Duodenal mucosa (tissue), 2 donors: ENCODE data around the gene CHAT.

Experiments used
- H3K27ac ChIP-seq: one replicate; pipeline ENCODE4 v1.7.0; 2013; ENCODE audit warnings: low read depth, low read length
- H3K27me3 ChIP-seq, 2 donors: one replicate each; pipeline ENCODE4 v1.7.0; 2013; ENCODE audit warnings: low read length in 2 of 2, control low read depth in 1 of 2; ENCODE audit not compliant: insufficient read depth in 2 of 2, control insufficient read depth in 1 of 2
- H3K36me3 ChIP-seq, 2 donors: one replicate each; pipeline ENCODE4 v1.7.0; 2013; ENCODE audit warnings: low read length in 2 of 2, control low read depth in 1 of 2; ENCODE audit not compliant: insufficient read depth in 2 of 2, control insufficient read depth in 1 of 2
- H3K4me1 ChIP-seq, 2 donors: one replicate each; pipeline ENCODE4 v1.7.0; 2013; ENCODE audit warnings: low read length in 2 of 2, control low read depth in 1 of 2; ENCODE audit not compliant: insufficient read depth in 2 of 2, control insufficient read depth in 1 of 2
- H3K4me3 ChIP-seq, 2 donors: one replicate each; pipeline ENCODE4 v1.7.0; 2013; ENCODE audit warnings: low read length in 2 of 2, low read depth in 1 of 2
- H3K9ac ChIP-seq, 2 donors: one replicate each; pipeline ENCODE4 v1.7.0; 2013; ENCODE audit warnings: low read length in 2 of 2, low read depth in 1 of 2
- H3K9me3 ChIP-seq, 2 donors: one replicate each; pipeline ENCODE4 v1.7.0; 2013; ENCODE audit warnings: low read length in 2 of 2, control low read depth in 1 of 2; ENCODE audit not compliant: control insufficient read depth in 1 of 2

CHAT gene

DNA sequence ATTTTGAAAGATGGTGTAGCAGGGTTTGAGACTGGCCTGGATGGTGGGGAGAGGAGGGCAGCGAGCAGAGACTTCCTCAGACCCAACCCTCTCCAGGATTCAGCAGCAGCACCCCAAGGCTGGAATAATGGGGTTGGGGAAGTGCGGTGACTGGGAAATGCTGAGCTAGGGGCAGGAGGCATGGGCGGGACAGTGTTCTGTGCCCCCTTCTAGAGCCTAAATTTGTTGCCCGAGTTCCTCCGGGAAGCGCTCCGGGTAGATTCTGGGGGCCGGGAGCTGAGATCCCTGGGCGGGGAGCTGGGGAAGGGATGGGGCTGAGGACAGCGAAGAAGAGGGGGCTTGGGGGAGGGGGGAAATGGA is at the start of gene CHAT:
CHAT (plus strand) TSS at position 156 of the 360 bp plus-strand sequence; CDS start at position 309, 153 bp downstream.
- H3K4me1 ChIP-seq = no peaks in the 10 kb centered on the region
- no peak within 1 kb of the TSS for H3K4me3 ChIP-seq
- no peaks in the 10 kb centered on the region for H3K36me3 ChIP-seq
- no peak within 1 kb of the TSS for H3K27ac ChIP-seq
- peaks cover 64 to 71% of the 10 kb centered on the region in 2 donors for H3K27me3 ChIP-seq
- no peaks in the 10 kb centered on the region for H3K9me3 ChIP-seq
- H3K9ac ChIP-seq = no peak within 1 kb of the TSS

DNA sequence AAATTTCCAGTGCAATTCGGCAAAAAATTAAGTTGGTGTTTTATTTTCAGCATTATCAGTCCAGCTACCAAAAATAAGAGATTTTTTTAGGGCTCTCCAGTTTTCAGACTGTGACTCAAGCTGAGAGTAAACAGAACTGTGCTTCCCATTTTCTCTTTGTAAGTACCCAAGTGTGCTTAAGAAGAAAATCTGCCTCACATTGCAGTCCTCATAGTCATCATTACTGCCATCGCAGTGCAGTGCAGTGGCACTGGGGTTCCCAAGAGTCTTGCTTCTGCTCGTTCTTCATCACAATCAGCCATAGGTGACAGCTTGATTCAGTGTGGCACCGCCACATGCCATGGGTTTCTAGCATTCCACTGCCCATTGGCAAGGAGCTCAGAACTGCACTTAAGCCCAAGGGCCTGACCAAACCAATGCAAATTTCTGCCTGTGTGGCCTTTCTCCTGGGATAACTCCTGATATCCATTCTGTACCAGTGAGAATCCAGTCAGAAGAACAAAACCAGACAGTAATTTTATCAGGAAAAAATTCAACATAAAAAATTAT is 49.3 kb upstream of the CHAT start:
- Histone ChIP-seq H3K4me3 (no peak overlapping the region), H3K27me3 (peaks cover 3 to 4% of the 10 kb centered on the region in 2 donors), H3K9ac (no peak overlapping the region), H3K4me1 (no peaks in the 10 kb centered on the region), H3K36me3 (no peaks in the 10 kb centered on the region), H3K27ac (no peak overlapping the region), H3K9me3 (no peaks in the 10 kb centered on the region)

DNA sequence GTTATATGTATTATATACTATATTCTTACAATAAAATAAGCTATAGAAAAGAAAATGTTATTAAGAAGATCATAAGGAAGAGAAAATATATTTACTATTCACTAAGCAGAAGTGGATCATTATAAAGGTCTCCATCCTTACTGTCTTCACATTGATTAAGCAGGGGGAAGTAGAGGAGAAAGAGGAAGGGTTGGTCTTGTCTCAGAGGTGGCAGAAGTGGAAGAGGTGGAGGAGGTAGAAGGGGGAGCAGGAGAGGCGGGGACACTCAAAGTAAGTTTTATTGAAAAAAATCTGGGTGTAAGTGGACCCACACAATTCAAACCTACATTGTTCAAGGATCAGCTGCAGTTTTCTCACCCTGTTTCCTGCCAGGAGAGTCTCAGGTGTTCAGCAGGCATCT is 46.0 kb upstream of the CHAT start:
- no peak overlapping the region for H3K4me3 ChIP-seq
- no peaks in the 10 kb centered on the region for H3K9me3 ChIP-seq
- no peaks in the 10 kb centered on the region for H3K4me1 ChIP-seq
- H3K27ac ChIP-seq = no peak overlapping the region
- H3K9ac ChIP-seq = no peak overlapping the region
- H3K27me3 ChIP-seq = peaks cover 3 to 6% of the 10 kb centered on the region in 2 donors
- no peaks in the 10 kb centered on the region for H3K36me3 ChIP-seq

DNA sequence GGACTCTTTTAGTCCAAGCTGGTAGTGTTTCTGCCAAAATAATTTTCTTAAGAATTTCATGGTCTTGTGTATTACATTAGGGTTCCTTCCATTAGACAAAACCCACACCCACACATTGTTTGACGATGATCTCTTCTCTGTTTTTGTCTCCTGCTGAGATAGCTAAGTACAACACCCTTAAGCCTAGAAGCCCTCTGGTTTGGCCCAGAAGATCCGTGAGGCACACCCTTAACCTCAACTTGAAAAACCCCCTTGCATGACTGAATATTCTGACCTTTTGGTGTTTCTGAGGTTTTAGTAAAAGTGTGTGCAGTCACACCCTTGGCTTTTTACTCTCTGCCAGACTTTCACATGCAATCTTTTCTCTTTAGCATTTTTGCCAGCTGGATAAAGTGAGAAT is 45.6 kb upstream of the CHAT start:
- no peaks in the 10 kb centered on the region for H3K4me1 ChIP-seq
- no peaks in the 10 kb centered on the region for H3K9me3 ChIP-seq
- H3K27me3 ChIP-seq = peaks cover 4 to 6% of the 10 kb centered on the region in 2 donors
- H3K27ac ChIP-seq = no peak overlapping the region
- no peaks in the 10 kb centered on the region for H3K36me3 ChIP-seq
- no peak overlapping the region for H3K4me3 ChIP-seq
- H3K9ac ChIP-seq = no peak overlapping the region

DNA sequence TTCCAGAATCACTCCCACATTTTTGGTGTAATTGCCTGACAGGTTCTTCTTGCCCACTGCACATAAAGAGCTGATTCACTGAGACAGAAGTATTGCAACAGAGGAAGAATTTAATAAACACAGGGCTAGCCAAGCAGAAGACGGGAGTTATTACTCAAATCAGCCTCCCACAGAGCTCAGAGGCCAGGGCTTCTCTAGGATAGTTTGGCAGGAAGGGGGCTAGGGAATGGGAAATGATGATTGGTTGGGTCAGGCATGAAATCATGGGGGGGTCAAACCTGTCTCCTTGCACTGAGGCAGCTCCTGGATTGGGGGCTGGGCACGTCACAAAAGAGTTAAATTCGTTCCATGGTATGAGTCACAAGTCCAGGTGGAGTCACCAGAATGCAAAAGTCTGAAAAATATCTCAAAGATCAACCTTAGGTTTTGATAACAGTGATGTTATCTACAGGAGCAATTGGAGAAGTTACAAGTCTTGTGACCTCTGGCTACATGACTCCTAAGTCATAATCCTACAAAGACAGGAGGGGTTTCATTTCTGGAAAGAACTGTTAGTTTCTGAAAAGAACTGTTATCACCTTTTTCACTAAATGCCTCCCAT is 44.7 kb upstream of the CHAT start:
- Histone ChIP-seq H3K9me3 (no peaks in the 10 kb centered on the region), H3K36me3 (no peaks in the 10 kb centered on the region), H3K9ac (no peak overlapping the region), H3K27ac (no peak overlapping the region), H3K27me3 (peaks cover 3 to 4% of the 10 kb centered on the region in 2 donors), H3K4me3 (no peak overlapping the region), H3K4me1 (no peaks in the 10 kb centered on the region)

GRCh38 chr10:49571388-49571787 is 42.4 kb upstream of the CHAT start:
- no peak overlapping the region for H3K4me3 ChIP-seq
- no peaks in the 10 kb centered on the region for H3K4me1 ChIP-seq
- no peaks in the 10 kb centered on the region for H3K9me3 ChIP-seq
- H3K9ac ChIP-seq = no peak overlapping the region
- H3K27ac ChIP-seq = no peak overlapping the region
- H3K27me3 ChIP-seq = peaks cover 3 to 4% of the 10 kb centered on the region in 2 donors
- H3K36me3 ChIP-seq = no peaks in the 10 kb centered on the region

DNA sequence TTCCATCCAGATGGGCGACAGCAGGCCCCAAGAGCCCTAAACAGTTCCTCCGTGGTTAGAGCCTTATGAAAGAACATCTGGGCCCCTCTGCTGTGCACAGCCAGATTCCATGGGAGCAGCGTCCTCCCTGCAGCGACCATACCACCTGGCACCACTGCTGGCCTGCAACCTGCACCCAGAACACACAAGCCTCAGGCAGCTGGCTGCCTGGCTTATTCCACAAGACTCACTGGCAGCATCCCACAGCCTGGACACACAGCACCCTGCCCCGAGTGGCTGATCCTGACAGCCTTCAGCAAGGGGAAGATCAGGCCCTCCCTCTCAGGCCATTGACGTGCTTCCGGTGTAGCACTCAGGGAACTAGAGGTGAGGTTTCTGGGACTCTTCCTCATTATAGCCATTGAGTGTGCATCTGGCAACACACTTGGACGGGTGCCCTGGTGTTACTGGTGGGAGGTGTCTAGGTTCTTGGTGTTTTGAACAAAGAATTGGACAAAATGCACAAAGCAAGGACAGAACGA is 41.2 kb upstream of the CHAT start:
- Histone ChIP-seq H3K4me3 (peak overlapping the region in 1 of 2 donors; percentile 21), H3K4me1 (no peaks in the 10 kb centered on the region), H3K9me3 (no peaks in the 10 kb centered on the region), H3K36me3 (no peaks in the 10 kb centered on the region), H3K27me3 (peaks cover 3 to 4% of the 10 kb centered on the region in 2 donors), H3K9ac (no peak overlapping the region), H3K27ac (no peak overlapping the region)

DNA sequence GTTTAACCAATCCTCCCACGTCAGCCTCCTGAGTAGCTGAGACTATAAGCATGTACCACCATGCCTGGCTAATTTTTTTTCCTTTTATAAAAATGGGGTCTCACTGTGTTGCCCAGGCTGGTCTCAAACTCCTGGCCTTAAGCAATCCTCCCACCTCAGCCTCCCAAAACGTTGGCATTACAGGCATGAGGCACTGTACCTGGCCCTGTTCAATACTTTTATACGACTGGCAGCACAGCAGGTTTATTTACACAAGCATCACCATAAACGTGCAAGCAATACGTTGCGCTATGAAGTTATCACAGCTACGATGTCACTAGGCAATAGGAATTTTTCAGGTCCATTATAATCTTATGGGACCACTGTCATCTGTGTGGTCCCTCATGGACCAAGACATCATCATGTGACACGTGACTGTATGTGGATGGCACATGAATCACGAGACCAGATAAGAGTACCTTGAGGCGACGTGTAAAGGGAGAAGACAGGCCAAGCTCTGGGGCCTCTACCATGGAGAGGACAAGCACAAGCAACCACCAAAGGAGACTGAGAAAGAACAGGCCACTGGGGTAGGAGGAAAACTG is 38.3 kb upstream of the CHAT start:
- no peaks in the 10 kb centered on the region for H3K36me3 ChIP-seq
- H3K27ac ChIP-seq = no peak overlapping the region
- no peaks in the 10 kb centered on the region for H3K4me1 ChIP-seq
- peaks cover 0 to 4% of the 10 kb centered on the region in 2 donors for H3K27me3 ChIP-seq
- H3K4me3 ChIP-seq = no peak overlapping the region
- H3K9ac ChIP-seq = no peak overlapping the region
- no peaks in the 10 kb centered on the region for H3K9me3 ChIP-seq

DNA sequence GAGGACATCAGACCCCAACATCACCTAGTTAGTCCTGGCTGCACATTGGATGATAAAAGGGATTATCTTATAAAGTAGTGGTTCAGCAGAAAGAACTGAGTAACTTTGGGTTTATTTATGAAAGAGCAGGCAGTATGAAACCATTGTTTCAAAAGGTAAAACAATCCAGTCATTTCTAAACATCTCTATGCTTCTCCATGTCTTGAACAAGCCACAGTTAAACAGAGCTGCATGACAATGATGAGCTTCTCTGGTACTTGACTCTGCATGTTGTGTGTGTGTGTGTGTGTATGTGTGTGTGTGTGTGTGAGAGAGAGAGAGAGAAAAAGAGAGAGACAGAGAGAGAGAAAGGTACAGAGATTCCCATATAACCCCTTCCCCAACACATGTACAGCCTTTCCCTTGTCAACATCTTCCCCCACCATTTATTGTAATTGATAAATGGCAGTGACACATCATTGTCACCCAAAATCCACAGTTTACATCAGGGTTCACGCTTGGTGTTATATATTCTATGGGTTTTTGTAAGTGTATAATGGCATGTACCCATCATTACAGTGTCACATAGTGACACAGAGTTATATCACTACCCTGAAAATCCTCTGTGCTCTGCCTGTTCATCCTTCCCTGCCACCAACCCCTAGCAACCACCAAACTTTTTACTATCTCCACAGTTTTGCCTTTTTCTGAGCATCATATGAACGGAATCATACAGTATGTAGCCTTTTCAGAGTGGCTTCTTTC is 36.5 kb upstream of the CHAT start:
- Histone ChIP-seq H3K9me3 (no peaks in the 10 kb centered on the region), H3K4me1 (no peaks in the 10 kb centered on the region), H3K27ac (no peak overlapping the region), H3K9ac (no peak overlapping the region), H3K27me3 (peaks cover 0 to 4% of the 10 kb centered on the region in 2 donors), H3K36me3 (no peaks in the 10 kb centered on the region), H3K4me3 (no peak overlapping the region)

DNA sequence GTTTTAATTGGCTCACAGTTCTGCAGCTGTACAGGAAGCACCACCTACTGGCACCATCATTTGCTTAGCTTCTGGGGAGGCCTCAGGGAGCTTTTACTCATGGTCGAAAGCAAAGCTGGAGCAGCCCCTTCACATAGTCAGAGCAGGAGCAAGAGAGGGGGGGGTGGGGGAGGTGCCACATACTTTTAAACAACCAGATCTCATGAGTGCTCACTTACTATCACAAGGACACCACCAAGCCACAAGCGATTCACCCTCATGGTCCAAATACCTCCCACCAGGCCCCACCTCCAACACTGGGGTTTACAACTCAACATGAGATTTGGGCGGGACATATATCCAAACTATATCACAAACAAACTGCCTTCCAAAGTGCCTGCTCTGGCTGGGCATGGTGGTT is 35.4 kb upstream of the CHAT start:
- no peak overlapping the region for H3K4me3 ChIP-seq
- H3K36me3 ChIP-seq = no peaks in the 10 kb centered on the region
- H3K27me3 ChIP-seq = no peaks in the 10 kb centered on the region
- no peak overlapping the region for H3K9ac ChIP-seq
- no peak overlapping the region for H3K27ac ChIP-seq
- no peaks in the 10 kb centered on the region for H3K4me1 ChIP-seq
- H3K9me3 ChIP-seq = no peaks in the 10 kb centered on the region
